Tibial nerve (tissue), 4 donors: ENCODE results near the gene HRCT1.

Source experiments
- CTCF ChIP-seq, 5 experiments: fragments of 200-600 bp in 3 of 5; fragments of 450-650 bp in 2 of 5; sonication (generic) in 3 of 5; IDR thresholded peaks; one replicate each; pipeline ENCODE4 v1.5.1; 2016 to 2019; ENCODE audit warnings: antibody characterized with exemption in 5 of 5, mild to moderate bottlenecking in 3 of 5, moderate library complexity in 2 of 5
- EP300 ChIP-seq, 2 donors: sonication (generic); formaldehyde crosslinking; IDR thresholded peaks; one replicate each; pipeline ENCODE4 v1.6.1; 2017; ENCODE audit warnings: antibody characterized with exemption in 2 of 2, mild to moderate bottlenecking in 1 of 2

DNA sequence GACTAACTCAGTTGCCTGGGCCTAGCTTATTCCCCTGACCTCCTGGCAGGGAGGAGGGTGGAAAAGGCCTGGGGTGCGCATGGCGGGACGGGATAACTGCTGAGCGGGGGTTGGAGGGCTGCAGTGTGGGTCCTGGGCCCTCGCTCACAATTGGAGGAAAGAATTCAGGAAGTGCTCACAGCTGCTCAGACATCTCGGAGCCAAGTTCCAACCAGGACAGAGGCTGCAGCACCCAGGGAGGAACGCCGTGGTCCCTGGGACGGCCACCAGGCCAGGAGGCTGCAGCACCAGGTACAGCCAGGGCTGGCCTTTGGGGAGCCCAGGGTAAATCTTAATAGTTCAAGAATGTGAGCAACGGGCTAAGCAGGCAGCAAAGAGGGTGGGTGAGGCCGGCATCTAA is 3.3 kb downstream of the HRCT1 start, which contains the start of gene SPAAR:
- TF ChIP-seq CTCF (IDR thresholded peaks at IDR 0.05) (no peak), EP300 (IDR thresholded peaks at IDR 0.05) (no peak)
